DMS153 (cell line): ENCODE results near the gene METTL8.
"Not testable (repeated sequence)": the region's sequence is repeated elsewhere in the genome, so short reads cannot be mapped to it uniquely, and the experiment has no call there.

Experiments
- DNase-seq: peaks from one replicate; lab custom pipeline; 2025; lab: John Stamatoyannopoulos, UW

Gene METTL8

GRCh38 chr2:171345971-171346722 is 87.6 kb downstream of the METTL8 start:
- no peak for DNase-seq

GRCh38 chr2:171344182-171344581 is 89.6 kb downstream of the METTL8 start:
- no peak for DNase-seq

GRCh38 chr2:171342067-171342413 is 91.8 kb downstream of the METTL8 start:
- no peak for DNase-seq

GRCh38 chr2:171341394-171342066 is 92.3 kb downstream of the METTL8 start:
- DNase-seq, result no peak

GRCh38 chr2:171334946-171335345 is 98.8 kb downstream of the METTL8 start:
- DNase-seq, result no peak

- DNase-seq, result no peak
Observed at GRCh38 chr2:171334171-171334570, 99.6 kb downstream of the METTL8 start.

- no peak for DNase-seq
Observed at GRCh38 chr2:171330155-171330956, 103.4 kb downstream of the METTL8 start.

- DNase-seq, result no peak
Observed at GRCh38 chr2:171327043-171327496, 106.7 kb downstream of the METTL8 start.

- no peak for DNase-seq
Observed at GRCh38 chr2:171325886-171326585, 107.8 kb downstream of the METTL8 start.

- DNase-seq, result no peak
Observed at GRCh38 chr2:171323971-171324528, 109.7 kb downstream of the METTL8 start.

- DNase-seq, result no peak
Observed at GRCh38 chr2:171322928-171323327, 110.9 kb downstream of the METTL8 start.

GRCh38 chr2:171320731-171321130 is 113.1 kb downstream of the METTL8 start:
- DNase-seq, result no peak

GRCh38 chr2:171320208-171320621 is 113.6 kb downstream of the METTL8 start:
- no peak for DNase-seq

GRCh38 chr2:171319164-171319810 is 114.5 kb downstream of the METTL8 start:
- DNase-seq, result no peak

GRCh38 chr2:171318463-171318934 is 115.3 kb downstream of the METTL8 start:
- DNase-seq, result no peak

GRCh38 chr2:171317492-171318125 is 116.2 kb downstream of the METTL8 start:
- DNase-seq, result no peak

- no peak for DNase-seq
Observed at GRCh38 chr2:171316755-171317337, 116.9 kb downstream of the METTL8 start.

GRCh38 chr2:171316220-171316619 is 117.6 kb downstream of the METTL8 start:
- no peak for DNase-seq

- no peak for DNase-seq
Observed at GRCh38 chr2:171315781-171316180, 118.0 kb downstream of the METTL8 start.

- DNase-seq, result not testable (repeated sequence)
Observed at GRCh38 chr2:171312182-171312581, 121.6 kb downstream of the METTL8 start.
